ENCODE measurements around the gene RNASEH2C. TPM values are rescaled to one million over a fixed set of nuclear protein-coding genes. Genes with fewer than 3 reads are reported as not detected.

The RNASEH2C gene
- total and polyA plus RNA-seq, 2 of the 4 experiments (the other 2 are of a cell fraction) = 34.8 to 40.0 TPM

- BruUV-seq (replicated peaks) = no TSS peak
- H2BK120ac ChIP-seq (ENCODE audit: low read depth, low read length) = no peak overlapping the region
- DNase-seq (no peak), ATAC-seq (ENCODE audit: low read depth) (no peak)
- POLR2A ChIA-PET (ENCODE audit: unreplicated experiment) = no interaction called here
- WGBS, 2 experiments (ENCODE audit: extremely low coverage in 2 of 2, insufficient read length in 1 of 2) = 65% methylated on average over 2 of the region's 11 CpGs; no CpG with 5 or more reads in 1 of the 2 experiments
- no peak overlapping the region for H4K5ac ChIP-seq (ENCODE audit: low read depth, low read length)
- H3K36me3 ChIP-seq (ENCODE audit: control insufficient read depth, insufficient read depth, low read length) = no peaks in the 10 kb centered on the region
- no peak overlapping the region for H2AK9ac ChIP-seq (replicated peaks; ENCODE audit: low read depth, low read length, poor library complexity)
- peaks cover 27% of the 10 kb centered on the region for H3K27me3 ChIP-seq (ENCODE audit: control insufficient read depth, insufficient read depth, low read length)
- H2BK15ac ChIP-seq (ENCODE audit: low read depth, low read length) = no peak overlapping the region
- intact Hi-C loops (cut with micrococcal nuclease) = loop anchor here (10.0 kb wide), 1 partner anchor 72 kb away; no protein-coding TSS in a partner anchor
- H4K8ac ChIP-seq (ENCODE audit: low read depth in 2 of 2, low read length in 2 of 2) = no peak overlapping the region
- no peak overlapping the region for H3K56ac ChIP-seq (ENCODE audit: extremely low read depth, insufficient read depth, low read length)
- CTCF ChIA-PET = interaction anchor here (0.6 kb wide), 1 partner anchor 22 kb away, joined by 3 read pairs; no protein-coding TSS in a partner anchor
- H3K27ac ChIP-seq (ENCODE audit: insufficient read depth, low read length) = no peak overlapping the region
- no peak overlapping the region for H2BK20ac ChIP-seq (ENCODE audit: low read depth, low read length)
- no peaks in the 10 kb centered on the region for H3K9me3 ChIP-seq (ENCODE audit: control insufficient read depth, insufficient read depth, low read length)
- 0 out of 2 replicates have a peak, but pooled peaks cover 2% of the 10 kb centered on the region for H3K9me1 ChIP-seq (ENCODE audit: insufficient read depth, low read length)
- H3K14ac ChIP-seq (replicated peaks; ENCODE audit: low read depth, low read length) = no peak overlapping the region
- no peak overlapping the region for H3K23ac ChIP-seq (ENCODE audit: low read depth, low read length)
- H2BK5ac ChIP-seq (ENCODE audit: low read depth, low read length, poor library complexity, severe bottlenecking) = no peak overlapping the region
- dilution Hi-C loops (cut with HindIII; ENCODE audit: low sequenced_read_pairs, unreplicated experiment) = no loop called here
- no peak overlapping the region for H3K4me2 ChIP-seq (ENCODE audit: low read depth, low read length)
- H3K18ac ChIP-seq (ENCODE audit: low read depth, low read length) = no peak overlapping the region
- no peaks in the 10 kb centered on the region for H3K4me1 ChIP-seq (ENCODE audit: control insufficient read depth, insufficient read depth, low read length)
- no peak overlapping the region for H3K9ac ChIP-seq (ENCODE audit: low read depth, low read length)
- peak overlapping the region; percentile 43 for H2AFZ ChIP-seq (replicated peaks; ENCODE audit: low read length, poor library complexity)
- TF ChIP-seq FOS (IDR thresholded peaks at IDR 0.05; ENCODE audit: low read depth, low read length) (no peak), POLR2A (IDR thresholded peaks at IDR 0.05; ENCODE audit: low read depth, low read length) (no peak), MAFK (IDR thresholded peaks at IDR 0.05; ENCODE audit: low read depth, low read length) (no peak), MAZ (IDR thresholded peaks at IDR 0.05; ENCODE audit: borderline replicate concordance, low read depth, low read length) (no peak), RCOR1 (IDR thresholded peaks at IDR 0.05; ENCODE audit: insufficient replicate concordance, low read length) (no peak), RAD21 (IDR thresholded peaks at IDR 0.05; ENCODE audit: low read length) (no peak), CEBPB (IDR thresholded peaks at IDR 0.05; ENCODE audit: low read depth, low read length) (no peak), CTCF (conservative IDR thresholded peaks at IDR 0.05; ENCODE audit: low read depth, low read length) (no peak), NFE2L2 (IDR thresholded peaks at IDR 0.05; ENCODE audit: low read depth, low read length) (no peak), CHD1 (IDR thresholded peaks at IDR 0.05; ENCODE audit: low read depth, low read length) (no peak), MXI1 (IDR thresholded peaks at IDR 0.05; ENCODE audit: borderline replicate concordance, low read depth, low read length) (no peak), SMC3 (IDR thresholded peaks at IDR 0.05; ENCODE audit: low read depth, low read length) (no peak), RFX5 (IDR thresholded peaks at IDR 0.05; ENCODE audit: low read depth, low read length) (no peak), BHLHE40 (IDR thresholded peaks at IDR 0.05; ENCODE audit: low read depth, low read length) (no peak)
- TF ChIP-seq, protein P1, sequence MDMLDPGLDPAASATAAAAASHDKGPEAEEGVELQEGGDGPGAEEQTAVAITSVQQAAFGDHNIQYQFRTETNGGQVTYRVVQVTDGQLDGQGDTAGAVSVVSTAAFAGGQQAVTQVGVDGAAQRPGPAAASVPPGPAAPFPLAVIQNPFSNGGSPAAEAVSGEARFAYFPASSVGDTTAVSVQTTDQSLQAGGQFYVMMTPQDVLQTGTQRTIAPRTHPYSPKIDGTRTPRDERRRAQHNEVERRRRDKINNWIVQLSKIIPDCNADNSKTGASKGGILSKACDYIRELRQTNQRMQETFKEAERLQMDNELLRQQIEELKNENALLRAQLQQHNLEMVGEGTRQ (IDR thresholded peaks at IDR 0.05; ENCODE audit: low read depth, low read length) = no peak
- TF ChIP-seq, protein P2, sequence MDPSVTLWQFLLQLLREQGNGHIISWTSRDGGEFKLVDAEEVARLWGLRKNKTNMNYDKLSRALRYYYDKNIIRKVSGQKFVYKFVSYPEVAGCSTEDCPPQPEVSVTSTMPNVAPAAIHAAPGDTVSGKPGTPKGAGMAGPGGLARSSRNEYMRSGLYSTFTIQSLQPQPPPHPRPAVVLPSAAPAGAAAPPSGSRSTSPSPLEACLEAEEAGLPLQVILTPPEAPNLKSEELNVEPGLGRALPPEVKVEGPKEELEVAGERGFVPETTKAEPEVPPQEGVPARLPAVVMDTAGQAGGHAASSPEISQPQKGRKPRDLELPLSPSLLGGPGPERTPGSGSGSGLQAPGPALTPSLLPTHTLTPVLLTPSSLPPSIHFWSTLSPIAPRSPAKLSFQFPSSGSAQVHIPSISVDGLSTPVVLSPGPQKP (IDR thresholded peaks at IDR 0.05; ENCODE audit: borderline replicate concordance, low read depth, low read length) = no peak
- H2AK5ac ChIP-seq (ENCODE audit: low read depth, low read length) = no peak overlapping the region
- H4K20me1 ChIP-seq (ENCODE audit: insufficient read depth, low read length) = no peaks in the 10 kb centered on the region
- H3K4ac ChIP-seq (ENCODE audit: low read depth, low read length) = no peak overlapping the region
- in situ Hi-C loops (cut with MboI; ENCODE audit: low sequenced_read_pairs) = no loop called here
- no peak overlapping the region for H4K91ac ChIP-seq (ENCODE audit: insufficient read depth, low read depth, low read length)
- H3K79me1 ChIP-seq (ENCODE audit: low read depth in 1 of 2, low read length in 2 of 2) = no peaks in the 10 kb centered on the region
- H3K4me3 ChIP-seq (ENCODE audit: insufficient read depth, low read depth, low read length) = no peak overlapping the region
Measured at GRCh38 chr11:65692367-65692766, 28.2 kb downstream of the RNASEH2C start.

Measured in IMR-90 (cell line).